K562 (cell line): Measurements from ENCODE around the gene PRR30. TPM values are rescaled to one million over a fixed set of nuclear protein-coding genes. Genes with fewer than 3 reads are reported as not detected.

ENCODE experiments used
- ATAC-seq: fragments of 200-7000 bp; cut with Tn5 transposase; 3 replicates; pipeline ENCODE4 v1.9.1; 2020; ENCODE audit warnings: moderate library complexity
- BruUV-seq: library from RNA; stranded (reverse); fragments of 400-500 nt; replicated peaks from 2 replicates; lab custom pipeline; 2021; lab: Mats Ljungman, UMichigan
- CTCF ChIA-PET: fragments of 300-600 bp; formaldehyde crosslinking; extraction: SDS; loops from one replicate; lab custom pipeline; 2021; ENCODE audit warnings: low intra/inter-chr PET ratio; lab: Yijun Ruan, JAX
- POLR2A ChIA-PET: fragments of 300-600, 350-650 bp; sonication (Branson Sonifier 250); formaldehyde crosslinking; extraction: SDS; loops from one replicate; lab custom pipeline; 2021; ENCODE audit warnings: antibody characterized with exemption, inconsistent platforms; lab: Yijun Ruan, JAX
- DNase-seq, 4 experiments: peaks; one replicate each; pipeline versions ENCODE4 v3.0.0 to v3.0.0-alpha.2; 2011 to 2018; ENCODE audit warnings: low spot score in 3 of 4, mixed read lengths in 3 of 4; ENCODE audit errors: extremely low read depth in 1 of 4
- FAIRE-seq: peaks from 2 replicates; lab custom pipeline; 2011; peaks lifted over from hg19 to GRCh38; lab: Jason Lieb, UNC
- H2AFZ ChIP-seq: 2 replicates; pipeline ENCODE4 v1.6.0; 2011; ENCODE audit warnings: low read depth, low read length, control low read depth, inconsistent platforms
- H3K27ac ChIP-seq: fragments of 200-600 bp; 3 replicates; pipeline ENCODE4 v1.8.0; 2011; ENCODE audit warnings: low read depth, mild to moderate bottlenecking, control low read depth, inconsistent platforms, low read length, moderate library complexity, mixed read lengths; ENCODE audit errors: extremely low read depth
- H3K27me3 ChIP-seq, 2 experiments: fragments of 300-600 bp in 1 of 2; 2 replicates in 1 of 2; 3 replicates in 1 of 2; pipeline versions ENCODE4 v1.6.0 to v1.8.0; 2011; ENCODE audit warnings: inconsistent platforms in 2 of 2, low read length in 2 of 2, mild to moderate bottlenecking in 1 of 2, mixed read lengths in 1 of 2, moderate library complexity in 1 of 2; ENCODE audit not compliant: control insufficient read depth in 2 of 2, insufficient read depth in 2 of 2
- H3K36me3 ChIP-seq: fragments of 300-600 bp; 3 replicates; pipeline ENCODE4 v1.8.0; 2011; ENCODE audit warnings: mild to moderate bottlenecking, low read length, inconsistent platforms; ENCODE audit not compliant: control insufficient read depth, insufficient read depth
- H3K4me1 ChIP-seq, 2 experiments: fragments of 200-600 bp in 1 of 2; replicated peaks in 1 of 2; 2 replicates in 1 of 2; 3 replicates in 1 of 2; pipeline versions ENCODE4 v1.5.1 to v1.8.0; 2011; ENCODE audit warnings: inconsistent platforms in 2 of 2, low read length in 2 of 2, mild to moderate bottlenecking in 1 of 2, mixed read lengths in 1 of 2, moderate library complexity in 1 of 2; ENCODE audit not compliant: control insufficient read depth in 2 of 2, insufficient read depth in 2 of 2
- H3K4me2 ChIP-seq: 2 replicates; pipeline ENCODE4 v1.6.1; 2011; ENCODE audit warnings: low read length, control low read depth, inconsistent platforms, mixed read lengths; ENCODE audit not compliant: insufficient read depth
- H3K4me3 ChIP-seq: fragments of 200-600 bp; sonication (generic), shearing (Covaris generic); 2 replicates; pipeline ENCODE4 v1.5.1; 2016; ENCODE audit warnings: control low read depth, inconsistent platforms
- H3K79me2 ChIP-seq: fragments of 200-600 bp; 3 replicates; pipeline ENCODE4 v1.8.0; 2011; ENCODE audit warnings: low read length, inconsistent platforms; ENCODE audit not compliant: control insufficient read depth, insufficient read depth
- H3K9ac ChIP-seq, 2 experiments: 2 replicates each; pipeline versions ENCODE4 v1.6.0 to v1.6.1; 2011; ENCODE audit warnings: low read depth in 2 of 2, low read length in 2 of 2, control low read depth in 1 of 2, inconsistent platforms in 1 of 2, mild to moderate bottlenecking in 1 of 2, mixed read lengths in 1 of 2; ENCODE audit not compliant: insufficient read depth in 1 of 2
- H3K9me1 ChIP-seq: one replicate; pipeline ENCODE4 v1.6.0; 2011; ENCODE audit warnings: inconsistent platforms, mild to moderate bottlenecking, low read length, moderate library complexity; ENCODE audit not compliant: control insufficient read depth, insufficient read depth
- H3K9me3 ChIP-seq: replicated peaks from 2 replicates; pipeline ENCODE4 v1.5.1; 2011; ENCODE audit warnings: low read depth, low read length, inconsistent platforms; ENCODE audit not compliant: control insufficient read depth, insufficient read depth
- H4K20me1 ChIP-seq: replicated peaks from 2 replicates; pipeline ENCODE4 v1.6.1; 2011; ENCODE audit warnings: low read length, inconsistent platforms, mixed read lengths; ENCODE audit not compliant: control insufficient read depth, insufficient read depth
- ELK1 ChIP-seq: sonication (generic); formaldehyde crosslinking; IDR thresholded peaks from 2 replicates; pipeline ENCODE4 v1.8.1; 2022; ENCODE audit warnings: missing genetic modification reagents
- POLR2B ChIP-seq: fragments of 450-650 bp; IDR thresholded peaks from 2 replicates; pipeline ENCODE4 v1.6.1; 2018; ENCODE audit warnings: low read depth; ENCODE audit not compliant: partially characterized antibody
- WGBS: fragments of 100-300 bp; shearing (Covaris generic); methylation state at CpG from one replicate; pipeline ENCODE4 v1.1.6; 2016; ENCODE audit warnings: low coverage, mixed read lengths; ENCODE audit not compliant: insufficient coverage; ENCODE audit errors: missing lambda C conversion rate; 5-methylcytosine and 5-hydroxymethylcytosine counted together
- in situ Hi-C: fragments of 300-500 bp; cut with MboI; formaldehyde crosslinking; loops from 4 replicates; pipeline ENCODE4 v1.15.0; 2018; ENCODE audit warnings: inconsistent platforms, mixed read lengths
- intact Hi-C: fragments of 100-400 bp; cut with micrococcal nuclease; formaldehyde crosslinking; loops from 2 replicates; pipeline ENCODE4 v1.14.2; 2022
- polyA plus RNA-seq, 8 experiments: library from polyadenylated mRNA; depleted of rRNA in 4 of 8; stranded (reverse) in 5 of 8; unstranded in 3 of 8; fragments of >200 nt; fragmentation: Nextera tagmentation in 2 of 8; fragmentation: Illumina TruSeq in 1 of 8; extraction: Ambion mirVana in 2 of 8; extraction: Trizol in 1 of 8; gene quantifications; 2 replicates each; pipeline versions ENCODE4 v1.2.1 to v1.2.3, GENCODE V29; 2011 to 2014; ENCODE audit warnings: inconsistent platforms in 1 of 8, missing spikeins in 1 of 8
- total RNA-seq, 7 experiments: library from RNA; depleted of rRNA in 6 of 7; stranded (reverse); fragments of >200 nt in 6 of 7; fragmentation: Illumina TruSeq in 2 of 7; extraction: Trizol in 2 of 7; gene quantifications; 2 replicates each; pipeline versions ENCODE4 v1.2.1 to v1.2.3, GENCODE V29; 2011 to 2021; ENCODE audit warnings: low replicate concordance in 1 of 7

The PRR30 gene
- total and polyA plus RNA-seq, 9 of the 15 experiments (the other 6 are each of a cell fraction or from before 2014, with no cell fraction given), result not detected

- ChIA-PET POLR2A (interaction anchor here (0.5 to 1.2 kb wide), 4 partner anchors 11 to 178 kb away, joined by 3 read pairs; no protein-coding TSS in a partner anchor), CTCF (no interaction called here)
- H3K36me3 ChIP-seq, result peaks cover 38% of the 10 kb centered on the region; the same call in 2 of the 3 replicates
- H3K4me2 ChIP-seq, result no peak overlapping the region
- H2AFZ ChIP-seq, result no peak overlapping the region
- WGBS, result 71% methylated on average over 9 of the region's 9 CpGs
- ATAC-seq (no peak), DNase-seq (no peak), FAIRE-seq (no peak)
- no peaks in the 10 kb centered on the region for H3K9me3 ChIP-seq
- H3K9ac ChIP-seq, result no peak overlapping the region
- BruUV-seq, result no TSS peak
- H3K27ac ChIP-seq, result no peak overlapping the region
- no peaks in the 10 kb centered on the region; the same call in 1 of the 2 replicates for H4K20me1 ChIP-seq
- intact Hi-C loops, result no loop called here
- H3K9me1 ChIP-seq, result peaks cover 2% of the 10 kb centered on the region
- no peak overlapping the region for H3K4me3 ChIP-seq
- H3K79me2 ChIP-seq, result peaks cover 6% of the 10 kb centered on the region
- TF ChIP-seq POLR2B (peak; percentile 26), ELK1 (no peak)
- peaks cover 12 to 23% of the 10 kb centered on the region in 2 experiments; a peak in 4 of 5 replicates for H3K4me1 ChIP-seq
- peaks cover 0 to 3% of the 10 kb centered on the region in 2 experiments; a peak in 3 of 5 replicates for H3K27me3 ChIP-seq
- in situ Hi-C loops, result no loop called here
Observed at GRCh38 chr2:27127883-27128667, 11.1 kb downstream of the PRR30 start.
